GM12875 (cell line): ENCODE results near the gene ACO1.

Experiments used
- H3K4me3 ChIP-seq: one replicate; pipeline ENCODE4 v1.5.1; 2011; ENCODE audit warnings: low read depth, low read length, control low read depth
- CTCF ChIP-seq: IDR thresholded peaks from 2 replicates; pipeline ENCODE4 v1.5.1; 2011; ENCODE audit warnings: low read depth, mild to moderate bottlenecking, control low read depth, inconsistent platforms, low read length, moderate library complexity, borderline replicate concordance; ENCODE audit not compliant: insufficient read depth

ACO1 gene

GRCh38 chr9:32404856-32405255 is 20.4 kb downstream of the ACO1 start:
- H3K4me3 ChIP-seq: no peak overlapping the region
- TF ChIP-seq CTCF: no peak

GRCh38 chr9:32405506-32405905 is 21.1 kb downstream of the ACO1 start:
- TF ChIP-seq CTCF: no peak
- no peak overlapping the region for H3K4me3 ChIP-seq

- no peak for TF ChIP-seq CTCF
- no peak overlapping the region for H3K4me3 ChIP-seq
Measured at GRCh38 chr9:32406046-32406445, 21.6 kb downstream of the ACO1 start.

GRCh38 chr9:32411753-32412152 is 27.3 kb downstream of the ACO1 start:
- no peak overlapping the region for H3K4me3 ChIP-seq
- no peak for TF ChIP-seq CTCF

GRCh38 chr9:32412440-32412839 is 28.0 kb downstream of the ACO1 start:
- no peak for TF ChIP-seq CTCF
- no peak overlapping the region for H3K4me3 ChIP-seq

- H3K4me3 ChIP-seq: no peak overlapping the region
- TF ChIP-seq CTCF: no peak
Measured at GRCh38 chr9:32413424-32413823, 29.0 kb downstream of the ACO1 start.

- no peak for TF ChIP-seq CTCF
Measured at GRCh38 chr9:32414856-32415255, 30.4 kb downstream of the ACO1 start.

More at GRCh38 chr9:32414856-32415255, 30.4 kb downstream of the ACO1 start:
- no peak overlapping the region for H3K4me3 ChIP-seq
